K562 (cell line): ENCODE results near the gene CHST14.

ENCODE experiments used
- ETV6 ChIP-seq, 3 experiments: fragments of 150-350 bp in 1 of 3; sonication (generic) in 1 of 3; formaldehyde crosslinking in 1 of 3; IDR thresholded peaks; 2 replicates each; pipeline versions ENCODE4 v1.6.1 to v1.8.0; 2014 to 2022; ENCODE audit warnings: borderline replicate concordance in 2 of 3, low read depth in 2 of 3, antibody characterized with exemption in 1 of 3, low read length in 1 of 3, mild to moderate bottlenecking in 1 of 3, missing genetic modification reagents in 1 of 3
- NFIX ChIP-seq: fragments of 250-450 bp; sonication (Bioruptor Pico); IDR thresholded peaks from 2 replicates; pipeline ENCODE4 v1.4.0; 2020; ENCODE audit warnings: low read depth, mild to moderate bottlenecking, moderate library complexity
- POLR2AphosphoS2 ChIP-seq: IDR thresholded peaks from 2 replicates; pipeline ENCODE4 v1.6.1; 2012; ENCODE audit warnings: low read length, improper control_type of control experiment
- PYGO2 ChIP-seq: fragments of 450-650 bp; IDR thresholded peaks from 2 replicates; pipeline ENCODE4 v1.6.1; 2016; ENCODE audit warnings: mild to moderate bottlenecking, missing genetic modification characterization, moderate library complexity, missing compliant biosample characterization
- TARDBP ChIP-seq: fragments of 450-650 bp; IDR thresholded peaks from 2 replicates; pipeline ENCODE4 v1.6.1; 2016
- TEAD1 ChIP-seq, 2 experiments: fragments of 450-650 bp in 1 of 2; sonication (generic) in 1 of 2; formaldehyde crosslinking; IDR thresholded peaks; 2 replicates each; pipeline versions ENCODE4 v1.4.0 to v1.8.0; 2020 to 2022; ENCODE audit warnings: mild to moderate bottlenecking in 2 of 2, missing genetic modification reagents in 1 of 2
- ZNF212 ChIP-seq: fragments of 450-650 bp; formaldehyde crosslinking; IDR thresholded peaks from 2 replicates; pipeline ENCODE4 v1.4.0; 2020; ENCODE audit warnings: mild to moderate bottlenecking
- TF ChIP-seq, protein P1 (sequence below), 2 experiments: fragments of 450-650 bp in 1 of 2; sonication (generic) in 1 of 2; formaldehyde crosslinking in 1 of 2; IDR thresholded peaks in 1 of 2; conservative IDR thresholded peaks in 1 of 2; 2 replicates each; pipeline versions ENCODE4 v1.6.1 to v1.8.1; 2016 to 2023; ENCODE audit warnings: mild to moderate bottlenecking in 2 of 2, moderate library complexity in 2 of 2, inconsistent platforms in 1 of 2, missing genetic modification reagents in 1 of 2
- TF ChIP-seq, protein P2 (sequence below): sonication (generic); formaldehyde crosslinking; IDR thresholded peaks from 2 replicates; pipeline ENCODE4 v1.8.1; 2023; ENCODE audit warnings: mild to moderate bottlenecking, missing genetic modification reagents
- TF ChIP-seq, protein P3 (sequence below), 3 experiments: IDR thresholded peaks in 2 of 3; conservative IDR thresholded peaks in 1 of 3; 2 replicates each; pipeline ENCODE4 v1.5.1; 2011 to 2012; ENCODE audit warnings: low read length in 3 of 3, mild to moderate bottlenecking in 3 of 3, control low read depth in 2 of 3, improper control_type of control experiment in 1 of 3, inconsistent platforms in 1 of 3, low read depth in 1 of 3, mixed read lengths in 1 of 3, moderate library complexity in 1 of 3; ENCODE audit not compliant: insufficient read depth in 2 of 3

GRCh38 chr15:40428185-40428584 is 42.6 kb upstream of the CHST14 start:
- TF ChIP-seq POLR2AphosphoS2: no peak
- TF ChIP-seq, protein P1, sequence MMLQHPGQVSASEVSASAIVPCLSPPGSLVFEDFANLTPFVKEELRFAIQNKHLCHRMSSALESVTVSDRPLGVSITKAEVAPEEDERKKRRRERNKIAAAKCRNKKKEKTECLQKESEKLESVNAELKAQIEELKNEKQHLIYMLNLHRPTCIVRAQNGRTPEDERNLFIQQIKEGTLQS (IDR thresholded peaks at IDR 0.05): no peak
- TF ChIP-seq, protein P1 (CRISPR knock-in tag; conservative IDR thresholded peaks at IDR 0.05): no peak
- no peak for TF ChIP-seq ETV6 (IDR thresholded peaks at IDR 0.05; ENCODE audit: borderline replicate concordance in 1 of 2, low read depth in 2 of 2, low read length in 1 of 2)
- no peak for TF ChIP-seq ETV6 (CRISPR knock-in tag; IDR thresholded peaks at IDR 0.05; ENCODE audit: borderline replicate concordance)
- TF ChIP-seq NFIX (CRISPR knock-in tag): no peak
- no peak for TF ChIP-seq ZNF212
- TF ChIP-seq TARDBP: no peak
- TF ChIP-seq, protein P2, sequence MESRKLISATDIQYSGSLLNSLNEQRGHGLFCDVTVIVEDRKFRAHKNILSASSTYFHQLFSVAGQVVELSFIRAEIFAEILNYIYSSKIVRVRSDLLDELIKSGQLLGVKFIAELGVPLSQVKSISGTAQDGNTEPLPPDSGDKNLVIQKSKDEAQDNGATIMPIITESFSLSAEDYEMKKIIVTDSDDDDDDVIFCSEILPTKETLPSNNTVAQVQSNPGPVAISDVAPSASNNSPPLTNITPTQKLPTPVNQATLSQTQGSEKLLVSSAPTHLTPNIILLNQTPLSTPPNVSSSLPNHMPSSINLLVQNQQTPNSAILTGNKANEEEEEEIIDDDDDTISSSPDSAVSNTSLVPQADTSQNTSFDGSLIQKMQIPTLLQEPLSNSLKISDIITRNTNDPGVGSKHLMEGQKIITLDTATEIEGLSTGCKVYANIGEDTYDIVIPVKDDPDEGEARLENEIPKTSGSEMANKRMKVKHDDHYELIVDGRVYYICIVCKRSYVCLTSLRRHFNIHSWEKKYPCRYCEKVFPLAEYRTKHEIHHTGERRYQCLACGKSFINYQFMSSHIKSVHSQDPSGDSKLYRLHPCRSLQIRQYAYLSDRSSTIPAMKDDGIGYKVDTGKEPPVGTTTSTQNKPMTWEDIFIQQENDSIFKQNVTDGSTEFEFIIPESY (CRISPR knock-in tag): no peak
- TF ChIP-seq, protein P3, sequence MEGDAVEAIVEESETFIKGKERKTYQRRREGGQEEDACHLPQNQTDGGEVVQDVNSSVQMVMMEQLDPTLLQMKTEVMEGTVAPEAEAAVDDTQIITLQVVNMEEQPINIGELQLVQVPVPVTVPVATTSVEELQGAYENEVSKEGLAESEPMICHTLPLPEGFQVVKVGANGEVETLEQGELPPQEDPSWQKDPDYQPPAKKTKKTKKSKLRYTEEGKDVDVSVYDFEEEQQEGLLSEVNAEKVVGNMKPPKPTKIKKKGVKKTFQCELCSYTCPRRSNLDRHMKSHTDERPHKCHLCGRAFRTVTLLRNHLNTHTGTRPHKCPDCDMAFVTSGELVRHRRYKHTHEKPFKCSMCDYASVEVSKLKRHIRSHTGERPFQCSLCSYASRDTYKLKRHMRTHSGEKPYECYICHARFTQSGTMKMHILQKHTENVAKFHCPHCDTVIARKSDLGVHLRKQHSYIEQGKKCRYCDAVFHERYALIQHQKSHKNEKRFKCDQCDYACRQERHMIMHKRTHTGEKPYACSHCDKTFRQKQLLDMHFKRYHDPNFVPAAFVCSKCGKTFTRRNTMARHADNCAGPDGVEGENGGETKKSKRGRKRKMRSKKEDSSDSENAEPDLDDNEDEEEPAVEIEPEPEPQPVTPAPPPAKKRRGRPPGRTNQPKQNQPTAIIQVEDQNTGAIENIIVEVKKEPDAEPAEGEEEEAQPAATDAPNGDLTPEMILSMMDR (IDR thresholded peaks at IDR 0.05 in 2 of 3, conservative IDR thresholded peaks at IDR 0.05 in 1 of 3; ENCODE audit: insufficient read depth in 2 of 3, low read depth in 1 of 3, low read length in 3 of 3): no peak
- TF ChIP-seq TEAD1 (CRISPR knock-in tag; IDR thresholded peaks at IDR 0.05): no peak
- no peak for TF ChIP-seq PYGO2
